GM23338 (cell line): Measurements from ENCODE around the gene FETUB. TPM values are rescaled to one million over a fixed set of nuclear protein-coding genes. Genes with fewer than 3 reads are reported as not detected.

ENCODE experiments used
- ATAC-seq: fragments of 200-7000 bp; cut with Tn5 transposase; 3 replicates; pipeline ENCODE4 v1.9.1; 2020
- DNase-seq: peaks from one replicate; pipeline ENCODE4 v3.0.0-alpha.2; 2015; ENCODE audit warnings: low spot score
- H2AFZ ChIP-seq: fragments of 200-600 bp; sonication (generic); 2 replicates; pipeline ENCODE4 v1.8.0; 2016; ENCODE audit warnings: antibody characterized with exemption, mild to moderate bottlenecking, moderate library complexity
- H3F3A ChIP-seq: fragments of 200-600 bp; sonication (generic); replicated peaks from 2 replicates; pipeline ENCODE4 v1.8.0; 2017; ENCODE audit warnings: antibody characterized with exemption, mixed run types, low read depth
- H3K27ac ChIP-seq: fragments of 200-600 bp; sonication (generic); 2 replicates; pipeline ENCODE4 v1.6.1; 2016; ENCODE audit warnings: low read depth
- H3K27me3 ChIP-seq: fragments of 200-600 bp; sonication (generic); 2 replicates; pipeline ENCODE4 v1.8.0; 2016; ENCODE audit warnings: mild to moderate bottlenecking, mixed run types, moderate library complexity; ENCODE audit not compliant: insufficient read depth
- H3K36me3 ChIP-seq: fragments of 200-600 bp; sonication (generic); 2 replicates; pipeline ENCODE4 v1.8.0; 2016; ENCODE audit warnings: mild to moderate bottlenecking; ENCODE audit not compliant: insufficient read depth
- H3K4me1 ChIP-seq: fragments of 200-600 bp; sonication (generic); 2 replicates; pipeline ENCODE4 v1.8.0; 2016; ENCODE audit warnings: mild to moderate bottlenecking, moderate library complexity; ENCODE audit not compliant: insufficient read depth
- H3K4me2 ChIP-seq: fragments of 200-600 bp; sonication (generic); 2 replicates; pipeline ENCODE4 v1.7.1; 2017; ENCODE audit warnings: mixed run types
- H3K4me3 ChIP-seq: fragments of 200-600 bp; sonication (generic); 2 replicates; pipeline ENCODE4 v1.6.1; 2016; ENCODE audit warnings: mixed run types
- H3K79me2 ChIP-seq: fragments of 200-600 bp; sonication (generic); replicated peaks from 2 replicates; pipeline ENCODE4 v1.8.0; 2017; ENCODE audit warnings: mild to moderate bottlenecking; ENCODE audit not compliant: insufficient read depth
- H3K9me2 ChIP-seq: fragments of 200-600 bp; sonication (generic); 2 replicates; pipeline ENCODE4 v1.8.0; 2017; ENCODE audit not compliant: insufficient read depth
- H4K20me1 ChIP-seq: fragments of 200-600 bp; sonication (generic); replicated peaks from 2 replicates; pipeline ENCODE4 v1.8.0; 2017; ENCODE audit warnings: mild to moderate bottlenecking; ENCODE audit not compliant: insufficient read depth
- H3K27ac Mint-ChIP-seq: 2 replicates; pipeline ENCODE4 v1.8.0; 2020; ENCODE audit warnings: inconsistent platforms, mild to moderate bottlenecking, moderate library complexity, mixed read lengths
- H3K27me3 Mint-ChIP-seq: 3 replicates; pipeline ENCODE4 v1.8.0; 2022; ENCODE audit warnings: low read depth, mild to moderate bottlenecking, moderate library complexity, mixed read lengths, inconsistent platforms; ENCODE audit not compliant: insufficient read depth, poor library complexity
- H3K36me3 Mint-ChIP-seq: 3 replicates; pipeline ENCODE4 v1.8.0; 2021; ENCODE audit warnings: low read depth, mild to moderate bottlenecking, inconsistent platforms, moderate library complexity, mixed read lengths
- H3K4me1 Mint-ChIP-seq: 3 replicates; pipeline ENCODE4 v1.8.0; 2020; ENCODE audit warnings: mild to moderate bottlenecking, inconsistent platforms, mixed read lengths
- H3K4me3 Mint-ChIP-seq: 3 replicates; pipeline ENCODE4 v1.8.0; 2021; ENCODE audit warnings: moderate library complexity, mild to moderate bottlenecking, inconsistent platforms, mixed read lengths
- H3K9me3 Mint-ChIP-seq: 3 replicates; pipeline ENCODE4 v1.8.0; 2020; ENCODE audit warnings: moderate library complexity, mild to moderate bottlenecking, inconsistent platforms, mixed read lengths
- CREB1 ChIP-seq: fragments of 250-450 bp; sonication (Bioruptor Pico); IDR thresholded peaks from 2 replicates; pipeline ENCODE4 v1.5.0; 2020; ENCODE audit warnings: low read depth, mild to moderate bottlenecking, moderate library complexity
- EZH2phosphoT487 ChIP-seq: fragments of 200-600 bp; sonication (generic); IDR thresholded peaks from one replicate; pipeline ENCODE4 v1.8.1; 2018; ENCODE audit warnings: antibody characterized with exemption; ENCODE audit not compliant: unreplicated experiment
- JUNB ChIP-seq: IDR thresholded peaks from one replicate; pipeline ENCODE4 v1.6.1; 2016; ENCODE audit warnings: antibody characterized with exemption; ENCODE audit not compliant: unreplicated experiment
- STAT1 ChIP-seq: IDR thresholded peaks from one replicate; pipeline ENCODE4 v1.6.1; 2016; ENCODE audit warnings: antibody characterized with exemption; ENCODE audit not compliant: unreplicated experiment
- ZNF114 ChIP-seq: fragments of 250-450 bp; sonication (Bioruptor Pico); IDR thresholded peaks from 2 replicates; pipeline ENCODE4 v1.5.0; 2020; ENCODE audit warnings: mild to moderate bottlenecking, moderate library complexity
- ZNF331 ChIP-seq: fragments of 250-450 bp; sonication (Bioruptor Pico); IDR thresholded peaks from 2 replicates; pipeline ENCODE4 v1.5.0; 2020; ENCODE audit warnings: low read depth, mild to moderate bottlenecking, moderate library complexity
- polyA plus RNA-seq: library from polyadenylated mRNA; unstranded; fragments of >200 nt; fragmentation: Nextera tagmentation; extraction: Ambion mirVana; gene quantifications from 2 replicates; pipeline ENCODE4 v1.2.1, GENCODE V29; 2016
- total RNA-seq: library from RNA; depleted of rRNA; stranded (reverse); fragments of >200 nt; shearing (Covaris generic); gene quantifications from 2 replicates; pipeline ENCODE4 v1.2.3, GENCODE V29; 2014
- TF ChIP-seq, protein P1 (sequence below): IDR thresholded peaks from one replicate; pipeline ENCODE4 v1.6.1; 2018; ENCODE audit warnings: antibody characterized with exemption; ENCODE audit not compliant: unreplicated experiment
- TF ChIP-seq, protein P2 (sequence below): IDR thresholded peaks from 2 replicates; pipeline ENCODE4 v1.6.1; 2016; ENCODE audit warnings: antibody characterized with exemption
- TF ChIP-seq, protein P3 (sequence below): fragments of 250-450 bp; sonication (Bioruptor Pico); IDR thresholded peaks from 2 replicates; pipeline ENCODE4 v1.5.0; 2020; ENCODE audit warnings: mild to moderate bottlenecking, moderate library complexity

Gene FETUB
- total and polyA plus RNA-seq, 2 experiments from 2014 or later = 0.26 TPM; not detected in 1

DNA sequence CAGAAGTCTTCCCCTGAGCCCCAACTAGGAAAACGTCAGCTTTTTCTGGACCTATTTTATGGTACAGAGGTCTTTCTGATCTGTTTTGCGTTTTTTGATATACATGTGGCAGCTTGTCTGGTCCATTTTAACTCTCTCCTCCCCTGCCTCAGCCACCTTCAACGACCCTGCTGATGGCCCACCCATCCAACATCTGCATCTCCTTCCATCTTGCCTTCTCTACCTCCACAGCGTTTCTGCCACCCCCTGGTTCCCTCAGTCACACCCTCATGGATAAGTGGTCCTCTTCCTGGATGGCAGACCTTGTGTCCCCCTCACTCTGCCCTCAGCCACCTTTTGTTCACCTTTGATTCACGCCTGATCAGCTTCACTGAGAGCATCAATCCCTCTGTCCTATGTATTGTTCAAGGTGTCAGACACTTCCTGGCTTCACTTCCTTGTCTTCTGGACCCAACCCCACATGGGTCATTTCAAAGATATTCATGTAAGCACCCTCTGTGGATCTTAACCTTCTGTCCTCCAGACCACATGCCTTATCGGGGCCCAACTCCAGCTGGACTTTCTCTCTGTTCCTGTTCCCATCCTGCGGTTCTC, 13.8 kb upstream of the FETUB start (continued):
- TF ChIP-seq, protein P1, sequence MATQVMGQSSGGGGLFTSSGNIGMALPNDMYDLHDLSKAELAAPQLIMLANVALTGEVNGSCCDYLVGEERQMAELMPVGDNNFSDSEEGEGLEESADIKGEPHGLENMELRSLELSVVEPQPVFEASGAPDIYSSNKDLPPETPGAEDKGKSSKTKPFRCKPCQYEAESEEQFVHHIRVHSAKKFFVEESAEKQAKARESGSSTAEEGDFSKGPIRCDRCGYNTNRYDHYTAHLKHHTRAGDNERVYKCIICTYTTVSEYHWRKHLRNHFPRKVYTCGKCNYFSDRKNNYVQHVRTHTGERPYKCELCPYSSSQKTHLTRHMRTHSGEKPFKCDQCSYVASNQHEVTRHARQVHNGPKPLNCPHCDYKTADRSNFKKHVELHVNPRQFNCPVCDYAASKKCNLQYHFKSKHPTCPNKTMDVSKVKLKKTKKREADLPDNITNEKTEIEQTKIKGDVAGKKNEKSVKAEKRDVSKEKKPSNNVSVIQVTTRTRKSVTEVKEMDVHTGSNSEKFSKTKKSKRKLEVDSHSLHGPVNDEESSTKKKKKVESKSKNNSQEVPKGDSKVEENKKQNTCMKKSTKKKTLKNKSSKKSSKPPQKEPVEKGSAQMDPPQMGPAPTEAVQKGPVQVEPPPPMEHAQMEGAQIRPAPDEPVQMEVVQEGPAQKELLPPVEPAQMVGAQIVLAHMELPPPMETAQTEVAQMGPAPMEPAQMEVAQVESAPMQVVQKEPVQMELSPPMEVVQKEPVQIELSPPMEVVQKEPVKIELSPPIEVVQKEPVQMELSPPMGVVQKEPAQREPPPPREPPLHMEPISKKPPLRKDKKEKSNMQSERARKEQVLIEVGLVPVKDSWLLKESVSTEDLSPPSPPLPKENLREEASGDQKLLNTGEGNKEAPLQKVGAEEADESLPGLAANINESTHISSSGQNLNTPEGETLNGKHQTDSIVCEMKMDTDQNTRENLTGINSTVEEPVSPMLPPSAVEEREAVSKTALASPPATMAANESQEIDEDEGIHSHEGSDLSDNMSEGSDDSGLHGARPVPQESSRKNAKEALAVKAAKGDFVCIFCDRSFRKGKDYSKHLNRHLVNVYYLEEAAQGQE = no peak

DNA sequence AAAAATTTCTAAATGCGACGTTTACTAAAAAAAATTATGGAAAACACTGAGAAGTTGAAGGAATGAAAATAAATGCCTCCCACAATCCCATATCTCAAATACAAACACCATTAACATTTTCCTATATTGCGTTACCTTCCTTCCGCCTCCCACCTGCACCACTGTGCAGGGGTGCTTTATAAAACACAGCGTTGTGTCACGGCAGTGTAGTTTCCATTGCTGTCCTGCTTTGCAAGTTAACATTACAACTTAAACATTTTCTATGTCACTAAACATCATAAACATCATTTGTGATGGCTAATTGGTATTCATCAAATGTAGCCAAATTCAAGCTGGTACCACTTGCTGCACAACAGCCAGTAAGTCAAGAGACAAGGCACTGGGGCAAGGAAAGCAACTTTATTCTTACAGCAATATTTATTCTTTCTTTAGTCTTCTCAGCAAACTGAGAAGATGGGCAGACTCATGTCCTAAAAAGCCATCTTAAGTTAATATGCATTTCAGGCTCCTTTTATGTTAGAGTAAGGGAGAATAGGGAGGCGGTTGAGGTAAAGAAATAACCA, 12.3 kb upstream of the FETUB start:
- Mint-ChIP-seq H3K4me3 (no peak overlapping the region), H3K36me3 (no peaks in the 10 kb centered on the region), H3K4me1 (peaks cover 5% of the 10 kb centered on the region; the same call in 1 of the 3 replicates), H3K9me3 (no peaks in the 10 kb centered on the region), H3K27ac (no peak overlapping the region), H3K27me3 (peaks cover 2% of the 10 kb centered on the region)
- no peak for TF ChIP-seq STAT1
- H3K79me2 ChIP-seq = no peaks in the 10 kb centered on the region
- H3F3A ChIP-seq = no peaks in the 10 kb centered on the region
- no peak overlapping the region for H3K4me2 ChIP-seq
- DNase-seq = no peak
- H3K36me3 ChIP-seq = no peaks in the 10 kb centered on the region; the same call in 1 of the 2 replicates
- no peak for ATAC-seq
- no peak overlapping the region for H3K27ac ChIP-seq
- H3K4me3 ChIP-seq = no peak overlapping the region
- H4K20me1 ChIP-seq = no peaks in the 10 kb centered on the region
- 0 out of 2 replicates have a peak, but pooled peaks cover 8% of the 10 kb centered on the region for H3K9me2 ChIP-seq
- no peaks in the 10 kb centered on the region for H3K4me1 ChIP-seq
- H2AFZ ChIP-seq = no peak overlapping the region
- no peaks in the 10 kb centered on the region for H3K27me3 ChIP-seq

DNA sequence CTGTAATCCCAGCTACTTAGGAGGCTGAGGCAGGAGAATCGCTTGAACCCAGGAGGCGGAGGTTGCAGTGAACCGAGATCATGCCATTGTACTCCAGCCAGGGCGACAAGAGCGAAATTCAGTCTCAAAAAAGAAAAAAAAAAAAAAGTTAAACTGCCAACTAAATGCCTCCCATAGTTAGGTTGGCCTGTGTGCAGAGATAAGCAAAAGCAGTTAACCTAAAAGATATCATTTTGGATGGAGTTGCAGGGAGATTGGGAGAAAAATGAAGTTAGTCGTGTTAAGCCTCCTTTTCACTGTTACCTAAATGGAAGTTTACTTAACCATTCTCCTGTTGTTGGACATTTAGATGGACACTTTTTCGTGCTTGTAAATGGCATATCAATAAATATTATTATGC, 11.4 kb upstream of the FETUB start:
- DNase-seq (no peak), ATAC-seq (no peak)
- no peaks in the 10 kb centered on the region for H3K4me1 ChIP-seq
- H3K36me3 Mint-ChIP-seq = no peaks in the 10 kb centered on the region
- peaks cover 5% of the 10 kb centered on the region; the same call in 1 of the 3 replicates for H3K4me1 Mint-ChIP-seq
- no peak overlapping the region for H3K27ac ChIP-seq
- no peak overlapping the region for H3K4me3 ChIP-seq
- no peak overlapping the region for H3K4me2 ChIP-seq
- no peaks in the 10 kb centered on the region; the same call in 1 of the 2 replicates for H3K36me3 ChIP-seq
- H3K9me2 ChIP-seq = 0 out of 2 replicates have a peak, but pooled peaks cover 8% of the 10 kb centered on the region
- no peaks in the 10 kb centered on the region for H3F3A ChIP-seq
- no peaks in the 10 kb centered on the region for H3K9me3 Mint-ChIP-seq
- H3K4me3 Mint-ChIP-seq = no peak overlapping the region
- peaks cover 2% of the 10 kb centered on the region for H3K27me3 Mint-ChIP-seq
- no peaks in the 10 kb centered on the region for H3K79me2 ChIP-seq
- H4K20me1 ChIP-seq = no peaks in the 10 kb centered on the region
- H2AFZ ChIP-seq = no peak overlapping the region
- H3K27ac Mint-ChIP-seq = no peak overlapping the region
- H3K27me3 ChIP-seq = no peaks in the 10 kb centered on the region
- TF ChIP-seq JUNB (no peak), EZH2phosphoT487 (no peak), CREB1 (CRISPR knock-in tag) (no peak), ZNF114 (CRISPR knock-in tag) (no peak), ZNF331 (CRISPR knock-in tag) (no peak)
- TF ChIP-seq, protein P2, sequence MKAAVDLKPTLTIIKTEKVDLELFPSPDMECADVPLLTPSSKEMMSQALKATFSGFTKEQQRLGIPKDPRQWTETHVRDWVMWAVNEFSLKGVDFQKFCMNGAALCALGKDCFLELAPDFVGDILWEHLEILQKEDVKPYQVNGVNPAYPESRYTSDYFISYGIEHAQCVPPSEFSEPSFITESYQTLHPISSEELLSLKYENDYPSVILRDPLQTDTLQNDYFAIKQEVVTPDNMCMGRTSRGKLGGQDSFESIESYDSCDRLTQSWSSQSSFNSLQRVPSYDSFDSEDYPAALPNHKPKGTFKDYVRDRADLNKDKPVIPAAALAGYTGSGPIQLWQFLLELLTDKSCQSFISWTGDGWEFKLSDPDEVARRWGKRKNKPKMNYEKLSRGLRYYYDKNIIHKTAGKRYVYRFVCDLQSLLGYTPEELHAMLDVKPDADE = no peak
- TF ChIP-seq, protein P3, sequence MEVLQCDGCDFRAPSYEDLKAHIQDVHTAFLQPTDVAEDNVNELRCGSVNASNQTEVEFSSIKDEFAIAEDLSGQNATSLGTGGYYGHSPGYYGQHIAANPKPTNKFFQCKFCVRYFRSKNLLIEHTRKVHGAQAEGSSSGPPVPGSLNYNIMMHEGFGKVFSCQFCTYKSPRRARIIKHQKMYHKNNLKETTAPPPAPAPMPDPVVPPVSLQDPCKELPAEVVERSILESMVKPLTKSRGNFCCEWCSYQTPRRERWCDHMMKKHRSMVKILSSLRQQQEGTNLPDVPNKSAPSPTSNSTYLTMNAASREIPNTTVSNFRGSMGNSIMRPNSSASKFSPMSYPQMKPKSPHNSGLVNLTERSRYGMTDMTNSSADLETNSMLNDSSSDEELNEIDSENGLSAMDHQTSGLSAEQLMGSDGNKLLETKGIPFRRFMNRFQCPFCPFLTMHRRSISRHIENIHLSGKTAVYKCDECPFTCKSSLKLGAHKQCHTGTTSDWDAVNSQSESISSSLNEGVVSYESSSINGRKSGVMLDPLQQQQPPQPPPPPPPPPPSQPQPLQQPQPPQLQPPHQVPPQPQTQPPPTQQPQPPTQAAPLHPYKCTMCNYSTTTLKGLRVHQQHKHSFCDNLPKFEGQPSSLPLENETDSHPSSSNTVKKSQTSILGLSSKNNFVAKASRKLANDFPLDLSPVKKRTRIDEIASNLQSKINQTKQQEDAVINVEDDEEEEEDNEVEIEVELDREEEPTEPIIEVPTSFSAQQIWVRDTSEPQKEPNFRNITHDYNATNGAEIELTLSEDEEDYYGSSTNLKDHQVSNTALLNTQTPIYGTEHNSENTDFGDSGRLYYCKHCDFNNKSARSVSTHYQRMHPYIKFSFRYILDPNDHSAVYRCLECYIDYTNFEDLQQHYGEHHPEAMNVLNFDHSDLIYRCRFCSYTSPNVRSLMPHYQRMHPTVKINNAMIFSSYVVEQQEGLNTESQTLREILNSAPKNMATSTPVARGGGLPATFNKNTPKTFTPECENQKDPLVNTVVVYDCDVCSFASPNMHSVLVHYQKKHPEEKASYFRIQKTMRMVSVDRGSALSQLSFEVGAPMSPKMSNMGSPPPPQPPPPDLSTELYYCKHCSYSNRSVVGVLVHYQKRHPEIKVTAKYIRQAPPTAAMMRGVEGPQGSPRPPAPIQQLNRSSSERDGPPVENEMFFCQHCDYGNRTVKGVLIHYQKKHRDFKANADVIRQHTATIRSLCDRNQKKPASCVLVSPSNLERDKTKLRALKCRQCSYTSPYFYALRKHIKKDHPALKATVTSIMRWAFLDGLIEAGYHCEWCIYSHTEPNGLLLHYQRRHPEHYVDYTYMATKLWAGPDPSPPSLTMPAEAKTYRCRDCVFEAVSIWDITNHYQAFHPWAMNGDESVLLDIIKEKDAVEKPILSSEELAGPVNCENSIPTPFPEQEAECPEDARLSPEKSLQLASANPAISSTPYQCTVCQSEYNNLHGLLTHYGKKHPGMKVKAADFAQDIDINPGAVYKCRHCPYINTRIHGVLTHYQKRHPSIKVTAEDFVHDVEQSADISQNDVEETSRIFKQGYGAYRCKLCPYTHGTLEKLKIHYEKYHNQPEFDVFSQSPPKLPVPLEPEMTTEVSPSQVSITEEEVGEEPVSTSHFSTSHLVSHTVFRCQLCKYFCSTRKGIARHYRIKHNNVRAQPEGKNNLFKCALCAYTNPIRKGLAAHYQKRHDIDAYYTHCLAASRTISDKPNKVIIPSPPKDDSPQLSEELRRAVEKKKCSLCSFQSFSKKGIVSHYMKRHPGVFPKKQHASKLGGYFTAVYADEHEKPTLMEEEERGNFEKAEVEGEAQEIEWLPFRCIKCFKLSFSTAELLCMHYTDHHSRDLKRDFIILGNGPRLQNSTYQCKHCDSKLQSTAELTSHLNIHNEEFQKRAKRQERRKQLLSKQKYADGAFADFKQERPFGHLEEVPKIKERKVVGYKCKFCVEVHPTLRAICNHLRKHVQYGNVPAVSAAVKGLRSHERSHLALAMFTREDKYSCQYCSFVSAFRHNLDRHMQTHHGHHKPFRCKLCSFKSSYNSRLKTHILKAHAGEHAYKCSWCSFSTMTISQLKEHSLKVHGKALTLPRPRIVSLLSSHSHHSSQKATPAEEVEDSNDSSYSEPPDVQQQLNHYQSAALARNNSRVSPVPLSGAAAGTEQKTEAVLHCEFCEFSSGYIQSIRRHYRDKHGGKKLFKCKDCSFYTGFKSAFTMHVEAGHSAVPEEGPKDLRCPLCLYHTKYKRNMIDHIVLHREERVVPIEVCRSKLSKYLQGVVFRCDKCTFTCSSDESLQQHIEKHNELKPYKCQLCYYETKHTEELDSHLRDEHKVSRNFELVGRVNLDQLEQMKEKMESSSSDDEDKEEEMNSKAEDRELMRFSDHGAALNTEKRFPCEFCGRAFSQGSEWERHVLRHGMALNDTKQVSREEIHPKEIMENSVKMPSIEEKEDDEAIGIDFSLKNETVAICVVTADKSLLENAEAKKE (CRISPR knock-in tag) = no peak
